Measurements from ENCODE around the gene STK32B. TPM values are rescaled to one million over a fixed set of nuclear protein-coding genes. Genes with fewer than 3 reads are reported as not detected.

The STK32B gene
- total and polyA plus RNA-seq, 8 donors, result 0.90 to 5.1 (median 3.3) TPM

- H3K36me3 ChIP-seq, result no peaks in the 10 kb centered on the region
- H3K4me1 ChIP-seq, result no peaks in the 10 kb centered on the region
- ATAC-seq (no peak), DNase-seq (no peak)
- TF ChIP-seq CTCF (IDR thresholded peaks at IDR 0.05), result no peak
- H3K27ac ChIP-seq, result no peak overlapping the region
- no peaks in the 10 kb centered on the region for H3K27me3 ChIP-seq
- intact Hi-C loops (cut with DNase I), result no loop called here
- H3K4me3 ChIP-seq, result no peak overlapping the region
- H3K9me3 ChIP-seq, result peaks cover 0 to 2% of the 10 kb centered on the region in 2 donors
Observed at GRCh38 chr4:5517372-5517771, 466.1 kb downstream of the STK32B start.

DNA sequence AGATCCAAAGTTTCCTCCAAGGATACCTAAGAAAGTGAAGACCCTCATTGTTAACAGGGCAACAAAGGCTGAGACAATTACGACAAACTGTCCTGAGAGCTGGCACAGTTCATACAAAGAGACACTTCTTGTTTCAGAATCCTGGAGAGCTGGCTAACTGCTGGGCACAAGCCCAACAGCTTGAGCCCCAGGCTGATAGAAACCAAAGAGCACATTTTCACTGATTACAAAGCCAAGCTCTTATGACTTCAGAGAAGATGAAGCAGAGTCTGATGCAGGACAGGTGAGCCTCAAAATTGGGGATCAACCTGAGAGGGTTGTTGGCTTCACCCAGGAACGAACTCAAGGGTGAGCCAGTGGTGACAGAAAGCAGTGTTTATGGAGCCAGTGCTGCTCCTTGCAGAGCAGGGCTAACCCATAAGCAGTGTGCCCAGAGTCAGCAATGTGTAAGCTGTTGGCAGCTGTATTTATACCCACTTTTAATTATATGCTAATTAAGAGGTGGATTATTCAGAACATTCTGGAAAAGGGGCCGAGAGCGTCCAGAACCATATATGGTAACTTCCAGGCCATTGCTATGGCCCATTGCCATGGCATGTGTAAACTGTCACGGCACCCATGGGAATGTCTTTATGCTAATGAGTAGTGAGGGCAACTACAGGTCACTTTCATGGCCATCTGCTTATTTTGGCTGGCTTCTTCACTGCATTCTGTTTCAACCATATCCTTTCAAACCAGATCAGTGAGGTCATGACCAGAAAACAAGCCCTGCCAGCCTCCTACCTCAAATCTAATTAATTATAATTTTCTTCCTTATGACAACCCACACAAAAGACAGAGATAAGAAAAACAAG lies 473.4 kb downstream of the STK32B start:
- no peak overlapping the region for H3K4me3 ChIP-seq
- DNase-seq (peak in 2 of 4 donors; percentile 68 to 79), ATAC-seq (no peak)
- no peak for TF ChIP-seq CTCF (IDR thresholded peaks at IDR 0.05)
- no peaks in the 10 kb centered on the region for H3K4me1 ChIP-seq
- H3K36me3 ChIP-seq, result no peaks in the 10 kb centered on the region
- intact Hi-C loops (cut with DNase I), result no loop called here
- no peak overlapping the region for H3K27ac ChIP-seq
- H3K27me3 ChIP-seq, result no peaks in the 10 kb centered on the region
- peaks cover 0 to 3% of the 10 kb centered on the region in 2 donors for H3K9me3 ChIP-seq

DNA sequence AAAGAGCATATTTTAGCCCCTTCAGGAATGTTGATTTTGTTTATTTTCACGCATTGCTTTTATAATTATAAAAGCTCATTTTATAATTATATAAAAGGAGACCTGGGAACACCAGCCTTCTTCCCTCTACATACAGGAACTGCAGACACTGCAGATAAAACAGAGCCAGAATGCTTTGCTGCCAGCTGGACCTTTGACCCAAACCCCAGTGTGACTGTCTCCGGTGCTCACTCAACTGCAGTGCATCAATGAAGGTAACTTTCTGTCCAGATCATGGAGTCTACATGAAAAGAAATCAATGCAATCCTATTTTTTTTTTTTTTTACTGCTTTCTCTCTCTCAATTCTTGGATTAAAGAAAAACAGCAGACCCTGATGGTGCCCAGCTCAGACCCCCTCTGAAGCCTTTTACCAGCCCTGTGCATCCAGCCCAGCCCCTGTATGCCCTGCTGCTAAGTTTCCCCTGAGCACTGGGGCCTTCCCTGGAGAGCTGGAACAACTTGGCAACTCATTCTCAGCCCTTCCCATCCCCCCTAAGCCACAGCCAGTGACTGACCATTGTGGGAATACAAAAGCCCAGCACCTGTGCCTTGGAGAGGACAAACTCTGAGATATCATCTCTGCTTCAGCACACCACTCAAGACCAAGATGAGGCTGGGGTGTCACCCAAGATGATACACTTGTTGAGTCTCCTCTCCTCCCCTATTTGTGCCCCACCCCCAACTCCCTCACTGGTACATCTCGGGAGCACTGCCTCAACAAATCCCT lies 475.0 kb downstream of the STK32B start:
- H3K9me3 ChIP-seq, result peaks cover 0 to 3% of the 10 kb centered on the region in 2 donors
- ATAC-seq, result no peak
- no peak for DNase-seq
- no peak for TF ChIP-seq CTCF (IDR thresholded peaks at IDR 0.05)
- intact Hi-C loops (cut with DNase I), result no loop called here
- H3K36me3 ChIP-seq, result no peaks in the 10 kb centered on the region
- no peaks in the 10 kb centered on the region for H3K27me3 ChIP-seq
- H3K4me3 ChIP-seq, result no peak overlapping the region
- no peak overlapping the region for H3K27ac ChIP-seq
- no peaks in the 10 kb centered on the region for H3K4me1 ChIP-seq

GRCh38 chr4:5527211-5527610 lies 475.9 kb downstream of the STK32B start:
- no peak overlapping the region for H3K4me3 ChIP-seq
- no peaks in the 10 kb centered on the region for H3K36me3 ChIP-seq
- no peak overlapping the region for H3K27ac ChIP-seq
- H3K4me1 ChIP-seq, result no peaks in the 10 kb centered on the region
- intact Hi-C loops (cut with DNase I), result no loop called here
- H3K27me3 ChIP-seq, result no peaks in the 10 kb centered on the region
- ATAC-seq, result no peak
- no peak for TF ChIP-seq CTCF (IDR thresholded peaks at IDR 0.05)
- peak in 2 of 4 donors; percentile 77 to 82 for DNase-seq
- peaks cover 0 to 3% of the 10 kb centered on the region in 2 donors for H3K9me3 ChIP-seq

GRCh38 chr4:5528031-5528436 lies 476.8 kb downstream of the STK32B start:
- DNase-seq, result peak in 2 of 4 donors; percentile 39 to 45
- intact Hi-C loops (cut with DNase I), result no loop called here

More at GRCh38 chr4:5528031-5528436, 476.8 kb downstream of the STK32B start:
- H3K4me3 ChIP-seq, result no peak overlapping the region
- no peak overlapping the region for H3K27ac ChIP-seq
- H3K4me1 ChIP-seq, result no peaks in the 10 kb centered on the region
- H3K9me3 ChIP-seq, result peaks cover 0 to 3% of the 10 kb centered on the region in 2 donors
- no peaks in the 10 kb centered on the region for H3K27me3 ChIP-seq
- ATAC-seq, result no peak
- no peak for TF ChIP-seq CTCF (IDR thresholded peaks at IDR 0.05)
- H3K36me3 ChIP-seq, result no peaks in the 10 kb centered on the region

Data from left lung (tissue), 10 donors.